HCT116 (cell line): Measurements from ENCODE around the gene EEFSEC. TPM values are rescaled to one million over a fixed set of nuclear protein-coding genes. Genes with fewer than 3 reads are reported as not detected.

Experiments
- ATAC-seq: fragments of 200-7000 bp; cut with Tn5 transposase; 2 replicates; pipeline ENCODE4 v1.9.1; 2020; ENCODE audit warnings: mild to moderate bottlenecking, moderate library complexity
- BruUV-seq: library from RNA; stranded (reverse); fragments of 400-500 nt; replicated peaks from 2 replicates; lab custom pipeline; 2021; lab: Mats Ljungman, UMichigan
- CTCF ChIA-PET: fragments of 300-600 bp; sonication (Branson Sonifier 250); formaldehyde crosslinking; loops from one replicate; lab custom pipeline; 2021; ENCODE audit warnings: antibody characterized with exemption; lab: Charles Lee
- POLR2A ChIA-PET: fragments of 300-600, 350-600 bp; sonication (Branson Sonifier 250); formaldehyde crosslinking; loops from one replicate; lab custom pipeline; 2021; ENCODE audit warnings: antibody characterized with exemption; lab: Charles Lee
- RAD21 ChIA-PET, 2 experiments: fragments of 300-600 bp; sonication (Branson Sonifier 250); formaldehyde crosslinking; loops; one replicate each; lab custom pipeline; 2023; ENCODE audit warnings: low total read pairs in 2 of 2; ENCODE audit not compliant: uncharacterized antibody in 2 of 2, unreplicated experiment in 2 of 2, low non-redundant PET in 1 of 2; lab: Charles Lee
- DNase-seq: peaks from one replicate; pipeline ENCODE4 v3.0.0-alpha.2; 2010; ENCODE audit warnings: low read depth, low spot score
- H2AFZ ChIP-seq: fragments of 200-600 bp; shearing (Covaris generic), sonication (generic); 2 replicates; pipeline ENCODE4 v1.6.1; 2017; ENCODE audit warnings: low read depth, mixed run types, mixed read lengths, antibody characterized with exemption, low read length; ENCODE audit not compliant: poor library complexity, severe bottlenecking
- H3K27ac ChIP-seq: 2 replicates; pipeline ENCODE4 v1.5.1; 2012; ENCODE audit warnings: low read depth, low read length
- H3K27me3 ChIP-seq: fragments of 200-600 bp; sonication (generic); 2 replicates; pipeline ENCODE4 v1.6.1; 2016; ENCODE audit warnings: mixed run types, low read length, mixed read lengths; ENCODE audit not compliant: insufficient read depth
- H3K36me3 ChIP-seq, 2 experiments: fragments of 200-500 bp in 1 of 2; fragments of 200-600 bp in 1 of 2; sonication (Bioruptor generic) in 1 of 2; sonication (generic) in 1 of 2; 2 replicates each; pipeline versions ENCODE4 v1.5.1 to v1.6.1; 2014 to 2016; ENCODE audit warnings: low read length in 2 of 2, inconsistent platforms in 1 of 2, mixed read lengths in 1 of 2, mixed run types in 1 of 2; ENCODE audit not compliant: insufficient read depth in 2 of 2, control insufficient read depth in 1 of 2
- H3K4me1 ChIP-seq, 2 experiments: fragments of 200-600 bp in 1 of 2; sonication (generic) in 1 of 2; 2 replicates each; pipeline versions ENCODE4 v1.5.1 to v1.6.1; 2012 to 2017; ENCODE audit warnings: low read length in 2 of 2, inconsistent platforms in 1 of 2, mild to moderate bottlenecking in 1 of 2, mixed read lengths in 1 of 2, mixed run types in 1 of 2, moderate library complexity in 1 of 2; ENCODE audit not compliant: insufficient read depth in 2 of 2, control insufficient read depth in 1 of 2
- H3K4me2 ChIP-seq: fragments of 200-600 bp; sonication (generic); 2 replicates; pipeline ENCODE4 v1.6.1; 2017; ENCODE audit warnings: mixed run types, low read length, mixed read lengths
- H3K4me3 ChIP-seq, 2 experiments: fragments of 200-600 bp in 1 of 2; sonication (generic) in 1 of 2; replicated peaks in 1 of 2; 2 replicates each; pipeline ENCODE4 v1.5.1; 2011 to 2016; ENCODE audit warnings: low read length in 2 of 2, control low read depth in 1 of 2, low read depth in 1 of 2, mild to moderate bottlenecking in 1 of 2, mixed read lengths in 1 of 2, mixed run types in 1 of 2
- H3K79me2 ChIP-seq: fragments of 200-600 bp; sonication (generic); 2 replicates; pipeline ENCODE4 v1.6.1; 2017; ENCODE audit warnings: mild to moderate bottlenecking, mixed run types, low read length, moderate library complexity, mixed read lengths; ENCODE audit not compliant: insufficient read depth
- H3K9ac ChIP-seq: fragments of 200-600 bp; sonication (generic); 2 replicates; pipeline ENCODE4 v1.6.1; 2016; ENCODE audit warnings: low read length, mixed read lengths
- H3K9me2 ChIP-seq: fragments of 200-600 bp; sonication (generic), shearing (Covaris generic); 2 replicates; pipeline ENCODE4 v1.6.1; 2017; ENCODE audit warnings: mixed run types, mild to moderate bottlenecking, moderate library complexity; ENCODE audit not compliant: insufficient read depth
- H3K9me3 ChIP-seq, 2 experiments: fragments of 200-500 bp in 1 of 2; fragments of 200-600 bp in 1 of 2; sonication (Bioruptor generic) in 1 of 2; sonication (generic) in 1 of 2; 2 replicates each; pipeline ENCODE4 v1.6.1; 2014 to 2017; ENCODE audit warnings: low read length in 2 of 2, mixed read lengths in 2 of 2, inconsistent platforms in 1 of 2, low read depth in 1 of 2, mild to moderate bottlenecking in 1 of 2, mixed run types in 1 of 2, moderate library complexity in 1 of 2; ENCODE audit not compliant: control insufficient read depth in 1 of 2, insufficient read depth in 1 of 2
- H4K20me1 ChIP-seq: fragments of 200-600 bp; sonication (generic), shearing (Covaris generic); 2 replicates; pipeline ENCODE4 v1.6.1; 2017; ENCODE audit warnings: mixed run types, mild to moderate bottlenecking, moderate library complexity; ENCODE audit not compliant: insufficient read depth
- EGR1 ChIP-seq: IDR thresholded peaks from 2 replicates; pipeline ENCODE4 v1.6.1; 2012; ENCODE audit warnings: low read depth
- EZH2 ChIP-seq: fragments of 200-600 bp; sonication (generic); IDR thresholded peaks from 2 replicates; pipeline ENCODE4 v1.6.1; 2017; ENCODE audit warnings: antibody characterized with exemption, mixed run types
- JUND ChIP-seq: IDR thresholded peaks from 2 replicates; pipeline ENCODE4 v1.6.1; 2012
- RAD21 ChIP-seq: IDR thresholded peaks from 2 replicates; pipeline ENCODE4 v1.6.1; 2012; ENCODE audit warnings: low read depth, mild to moderate bottlenecking
- SP1 ChIP-seq: IDR thresholded peaks from 2 replicates; pipeline ENCODE4 v1.6.1; 2012; ENCODE audit warnings: low read depth
- SRF ChIP-seq: IDR thresholded peaks from 2 replicates; pipeline ENCODE4 v1.6.1; 2012; ENCODE audit warnings: low read depth
- ZFX ChIP-seq: fragments of 450-650 bp; IDR thresholded peaks from 2 replicates; pipeline ENCODE4 v1.6.1; 2017
- ZNF274 ChIP-seq: fragments of 200-500 bp; sonication (Bioruptor generic); IDR thresholded peaks from 2 replicates; pipeline ENCODE4 v1.6.1; 2014; ENCODE audit warnings: mild to moderate bottlenecking, low read depth, low read length, inconsistent platforms
- intact Hi-C: fragments of 100-400 bp; cut with micrococcal nuclease; formaldehyde crosslinking; loops from 2 replicates; pipeline ENCODE4 v1.10.0; 2022
- total RNA-seq: library from RNA; stranded (reverse); gene quantifications from one replicate; pipeline ENCODE4 v1.2.1, GENCODE V29; 2021; ENCODE audit not compliant: unreplicated experiment
- TF ChIP-seq, protein P1 (sequence below): IDR thresholded peaks from 2 replicates; pipeline ENCODE4 v1.6.1; 2012; ENCODE audit warnings: low read depth
- TF ChIP-seq, protein P2 (sequence below), 3 experiments: fragments of 200-600 bp in 1 of 3; sonication (generic) in 1 of 3; IDR thresholded peaks in 2 of 3; conservative IDR thresholded peaks in 1 of 3; 2 replicates each; pipeline ENCODE4 v1.5.1; 2012 to 2017; ENCODE audit warnings: low read depth in 2 of 3, low read length in 2 of 3, antibody characterized with exemption in 1 of 3, borderline replicate concordance in 1 of 3, control low read depth in 1 of 3, mild to moderate bottlenecking in 1 of 3, mixed read lengths in 1 of 3, mixed run types in 1 of 3, moderate library complexity in 1 of 3; ENCODE audit not compliant: insufficient read depth in 1 of 3

The EEFSEC gene
- total RNA-seq, 1 experiment from 2014 or later = 16.1 TPM

DNA sequence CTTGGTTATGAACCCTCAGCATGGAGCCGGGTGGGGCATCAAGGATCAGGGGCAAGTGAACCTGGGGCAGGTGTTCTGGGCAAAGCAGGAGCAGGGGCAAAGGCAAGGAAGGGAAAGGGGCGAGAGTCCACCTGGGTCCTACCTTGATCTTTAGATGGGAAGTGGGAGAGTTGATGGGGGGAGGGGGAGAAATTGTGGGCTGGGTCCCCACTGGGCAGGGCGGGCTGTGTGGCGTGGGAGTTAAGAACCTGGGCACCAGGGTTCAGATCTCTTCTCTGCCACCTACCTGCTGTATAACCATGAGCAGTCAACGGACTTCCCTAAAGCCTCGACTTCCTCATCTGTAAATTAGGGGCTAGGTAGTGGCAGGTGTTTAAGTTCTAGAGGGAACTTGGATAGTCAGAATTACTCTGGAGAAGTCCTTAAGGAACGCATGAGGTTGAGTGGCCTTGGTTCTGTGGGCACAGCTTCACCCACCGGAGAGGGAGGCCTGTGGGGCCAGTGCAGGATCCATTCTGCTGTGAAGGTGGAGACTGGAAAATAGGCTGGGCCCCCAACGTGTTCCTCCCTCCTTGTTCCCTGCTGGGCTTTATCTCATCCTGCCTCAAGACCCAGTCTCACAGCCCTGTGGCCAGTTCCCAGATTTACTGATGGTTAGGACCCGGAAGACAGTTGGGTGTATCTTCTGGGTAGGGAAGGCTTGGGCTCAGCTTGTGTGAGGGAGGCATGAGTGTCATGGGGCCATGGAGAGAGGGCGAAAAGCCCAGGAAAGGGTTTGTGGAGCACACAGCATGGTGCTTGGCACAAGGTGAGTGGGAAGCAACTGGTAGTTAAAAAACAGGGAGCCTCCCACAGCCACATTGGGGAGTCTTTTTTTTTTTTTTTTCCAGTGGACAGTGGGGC lies 90.6 kb downstream of the EEFSEC start:
- Histone ChIP-seq H3K79me2 (no peaks in the 10 kb centered on the region), H4K20me1 (no peaks in the 10 kb centered on the region), H3K4me2 (no peak overlapping the region), H3K9ac (no peak overlapping the region), H3K27ac (no peak overlapping the region), H2AFZ (no peak overlapping the region), H3K36me3 (no peaks in the 10 kb centered on the region), H3K9me3 (no peaks in the 10 kb centered on the region), H3K4me1 (no peaks in the 10 kb centered on the region), H3K4me3 (no peak overlapping the region), H3K27me3 (no peaks in the 10 kb centered on the region), H3K9me2 (no peaks in the 10 kb centered on the region)
- DNase-seq (no peak), ATAC-seq (no peak)
- BruUV-seq = no TSS peak
- ChIA-PET CTCF (no interaction called here), POLR2A (interaction anchor here (1.0 kb wide), 1 partner anchor 10 kb away, joined by 3 read pairs; no protein-coding TSS in a partner anchor), RAD21 (no interaction called here)
- intact Hi-C loops = no loop called here
- TF ChIP-seq ZNF274 (no peak), ZFX (no peak), EGR1 (no peak), RAD21 (no peak), EZH2 (no peak), SRF (no peak), JUND (no peak), SP1 (no peak)
- TF ChIP-seq, protein P1, sequence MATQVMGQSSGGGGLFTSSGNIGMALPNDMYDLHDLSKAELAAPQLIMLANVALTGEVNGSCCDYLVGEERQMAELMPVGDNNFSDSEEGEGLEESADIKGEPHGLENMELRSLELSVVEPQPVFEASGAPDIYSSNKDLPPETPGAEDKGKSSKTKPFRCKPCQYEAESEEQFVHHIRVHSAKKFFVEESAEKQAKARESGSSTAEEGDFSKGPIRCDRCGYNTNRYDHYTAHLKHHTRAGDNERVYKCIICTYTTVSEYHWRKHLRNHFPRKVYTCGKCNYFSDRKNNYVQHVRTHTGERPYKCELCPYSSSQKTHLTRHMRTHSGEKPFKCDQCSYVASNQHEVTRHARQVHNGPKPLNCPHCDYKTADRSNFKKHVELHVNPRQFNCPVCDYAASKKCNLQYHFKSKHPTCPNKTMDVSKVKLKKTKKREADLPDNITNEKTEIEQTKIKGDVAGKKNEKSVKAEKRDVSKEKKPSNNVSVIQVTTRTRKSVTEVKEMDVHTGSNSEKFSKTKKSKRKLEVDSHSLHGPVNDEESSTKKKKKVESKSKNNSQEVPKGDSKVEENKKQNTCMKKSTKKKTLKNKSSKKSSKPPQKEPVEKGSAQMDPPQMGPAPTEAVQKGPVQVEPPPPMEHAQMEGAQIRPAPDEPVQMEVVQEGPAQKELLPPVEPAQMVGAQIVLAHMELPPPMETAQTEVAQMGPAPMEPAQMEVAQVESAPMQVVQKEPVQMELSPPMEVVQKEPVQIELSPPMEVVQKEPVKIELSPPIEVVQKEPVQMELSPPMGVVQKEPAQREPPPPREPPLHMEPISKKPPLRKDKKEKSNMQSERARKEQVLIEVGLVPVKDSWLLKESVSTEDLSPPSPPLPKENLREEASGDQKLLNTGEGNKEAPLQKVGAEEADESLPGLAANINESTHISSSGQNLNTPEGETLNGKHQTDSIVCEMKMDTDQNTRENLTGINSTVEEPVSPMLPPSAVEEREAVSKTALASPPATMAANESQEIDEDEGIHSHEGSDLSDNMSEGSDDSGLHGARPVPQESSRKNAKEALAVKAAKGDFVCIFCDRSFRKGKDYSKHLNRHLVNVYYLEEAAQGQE = no peak
- TF ChIP-seq, protein P2, sequence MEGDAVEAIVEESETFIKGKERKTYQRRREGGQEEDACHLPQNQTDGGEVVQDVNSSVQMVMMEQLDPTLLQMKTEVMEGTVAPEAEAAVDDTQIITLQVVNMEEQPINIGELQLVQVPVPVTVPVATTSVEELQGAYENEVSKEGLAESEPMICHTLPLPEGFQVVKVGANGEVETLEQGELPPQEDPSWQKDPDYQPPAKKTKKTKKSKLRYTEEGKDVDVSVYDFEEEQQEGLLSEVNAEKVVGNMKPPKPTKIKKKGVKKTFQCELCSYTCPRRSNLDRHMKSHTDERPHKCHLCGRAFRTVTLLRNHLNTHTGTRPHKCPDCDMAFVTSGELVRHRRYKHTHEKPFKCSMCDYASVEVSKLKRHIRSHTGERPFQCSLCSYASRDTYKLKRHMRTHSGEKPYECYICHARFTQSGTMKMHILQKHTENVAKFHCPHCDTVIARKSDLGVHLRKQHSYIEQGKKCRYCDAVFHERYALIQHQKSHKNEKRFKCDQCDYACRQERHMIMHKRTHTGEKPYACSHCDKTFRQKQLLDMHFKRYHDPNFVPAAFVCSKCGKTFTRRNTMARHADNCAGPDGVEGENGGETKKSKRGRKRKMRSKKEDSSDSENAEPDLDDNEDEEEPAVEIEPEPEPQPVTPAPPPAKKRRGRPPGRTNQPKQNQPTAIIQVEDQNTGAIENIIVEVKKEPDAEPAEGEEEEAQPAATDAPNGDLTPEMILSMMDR (IDR thresholded peaks at IDR 0.05 in 2 of 3, conservative IDR thresholded peaks at IDR 0.05 in 1 of 3; ENCODE audit: borderline replicate concordance in 1 of 3, insufficient read depth in 1 of 3, low read depth in 2 of 3, low read length in 2 of 3) = no peak
